Coronary artery (tissue), 2 donors: ENCODE data around the gene TTLL11.
"Not testable (repeated sequence)": the region's sequence is repeated elsewhere in the genome, so short reads cannot be mapped to it uniquely, and the experiment has no call there.

Experiments used
- DNase-seq: peaks from one replicate; pipeline ENCODE4 v3.0.0-alpha.2; 2017; ENCODE audit warnings: low spot score
- H3K27ac ChIP-seq, 2 donors: fragments of 200-600 bp; sonication (generic); one replicate each; pipeline ENCODE4 v1.5.1; 2016 to 2019
- H3K4me3 ChIP-seq: fragments of 200-600 bp; sonication (generic); 2 replicates; pipeline ENCODE4 v1.5.1; 2016; ENCODE audit warnings: mild to moderate bottlenecking, moderate library complexity
- TF ChIP-seq, protein P1 (sequence below): fragments of 200-600 bp; sonication (generic); IDR thresholded peaks from one replicate; pipeline ENCODE4 v1.5.1; 2019; ENCODE audit warnings: antibody characterized with exemption

The TTLL11 gene

GRCh38 chr9:122076117-122076516, 17.0 kb downstream of the TTLL11 start:
- peak overlapping the region; percentile 37 for H3K4me3 ChIP-seq
- peak overlapping the region; percentile 85 to 93 for H3K27ac ChIP-seq
- TF ChIP-seq, protein P1, sequence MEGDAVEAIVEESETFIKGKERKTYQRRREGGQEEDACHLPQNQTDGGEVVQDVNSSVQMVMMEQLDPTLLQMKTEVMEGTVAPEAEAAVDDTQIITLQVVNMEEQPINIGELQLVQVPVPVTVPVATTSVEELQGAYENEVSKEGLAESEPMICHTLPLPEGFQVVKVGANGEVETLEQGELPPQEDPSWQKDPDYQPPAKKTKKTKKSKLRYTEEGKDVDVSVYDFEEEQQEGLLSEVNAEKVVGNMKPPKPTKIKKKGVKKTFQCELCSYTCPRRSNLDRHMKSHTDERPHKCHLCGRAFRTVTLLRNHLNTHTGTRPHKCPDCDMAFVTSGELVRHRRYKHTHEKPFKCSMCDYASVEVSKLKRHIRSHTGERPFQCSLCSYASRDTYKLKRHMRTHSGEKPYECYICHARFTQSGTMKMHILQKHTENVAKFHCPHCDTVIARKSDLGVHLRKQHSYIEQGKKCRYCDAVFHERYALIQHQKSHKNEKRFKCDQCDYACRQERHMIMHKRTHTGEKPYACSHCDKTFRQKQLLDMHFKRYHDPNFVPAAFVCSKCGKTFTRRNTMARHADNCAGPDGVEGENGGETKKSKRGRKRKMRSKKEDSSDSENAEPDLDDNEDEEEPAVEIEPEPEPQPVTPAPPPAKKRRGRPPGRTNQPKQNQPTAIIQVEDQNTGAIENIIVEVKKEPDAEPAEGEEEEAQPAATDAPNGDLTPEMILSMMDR = no peak
- DNase-seq = no peak

DNA sequence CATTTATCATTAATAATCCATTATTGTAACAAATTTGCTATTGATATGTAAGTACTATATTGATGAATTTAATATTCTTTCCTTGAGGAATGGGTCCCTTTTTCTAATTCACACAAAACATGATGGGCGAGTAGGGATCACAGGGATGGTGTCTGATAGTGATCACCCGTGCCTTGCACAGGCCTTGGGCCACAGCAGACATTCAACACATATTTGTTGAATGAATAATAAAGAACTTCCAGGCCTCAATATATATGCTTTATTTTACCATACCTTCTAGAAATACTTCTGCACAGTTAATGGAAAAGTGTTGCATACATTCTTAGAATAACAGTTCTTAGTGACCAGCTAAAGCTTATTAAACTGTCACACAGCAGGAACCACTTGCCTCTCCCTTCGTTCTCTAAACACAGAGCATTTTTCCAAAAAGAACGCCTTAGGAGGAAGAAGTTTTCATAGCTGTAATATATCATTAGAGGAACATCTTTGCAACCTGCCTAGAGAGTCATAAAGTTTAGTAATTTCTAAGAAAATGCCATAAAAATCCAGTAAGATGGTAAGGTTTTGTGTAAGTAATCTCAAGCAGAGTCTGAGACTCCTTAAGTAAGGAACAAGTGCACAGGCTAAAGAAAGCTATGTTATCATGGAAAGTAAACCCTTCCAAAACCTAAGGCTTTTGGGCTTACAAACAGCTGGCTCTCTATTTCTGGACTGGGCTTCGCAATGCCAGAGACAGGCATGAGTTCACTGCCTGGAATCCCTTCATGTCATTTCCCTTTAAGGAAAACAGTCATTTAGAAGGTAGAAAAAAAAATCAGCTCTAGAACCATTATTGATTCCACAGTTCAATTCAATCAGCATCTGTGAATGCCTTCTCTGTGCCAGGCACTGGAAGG, 17.7 kb downstream of the TTLL11 start:
- TF ChIP-seq, protein P1 = no peak
- peak overlapping the region; percentile 85 to 93 for H3K27ac ChIP-seq
- no peak for DNase-seq

DNA sequence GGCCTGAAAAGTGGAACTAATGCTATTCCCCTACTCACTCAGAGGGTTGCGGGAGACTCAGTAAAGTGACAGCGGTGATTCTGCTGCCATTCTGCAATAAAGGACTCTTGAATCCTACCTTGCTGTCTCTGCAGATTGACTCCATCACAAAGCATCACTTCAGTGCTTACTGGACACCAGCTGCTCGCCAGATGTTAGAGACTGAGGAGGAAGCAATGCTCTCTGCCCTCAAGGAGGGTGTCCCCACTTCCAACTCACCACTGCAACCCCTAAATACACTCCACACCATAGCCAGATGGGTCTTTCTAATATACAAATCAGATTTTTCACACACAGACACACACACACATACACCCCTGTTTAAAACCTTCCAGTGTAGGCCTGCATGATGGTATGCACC, 21.4 kb downstream of the TTLL11 start:
- DNase-seq = no peak
- no peak overlapping the region for H3K27ac ChIP-seq
- TF ChIP-seq, protein P1 = no peak

More for the DNA sequence above, 17.7 kb downstream of the TTLL11 start:
- H3K4me3 ChIP-seq = peak overlapping the region; percentile 37

GRCh38 chr9:122070728-122071515, 22.2 kb downstream of the TTLL11 start:
- TF ChIP-seq, protein P1 = no peak

More for the DNA sequence above, 21.4 kb downstream of the TTLL11 start:
- no peak overlapping the region for H3K4me3 ChIP-seq

GRCh38 chr9:122066680-122067079, 26.4 kb downstream of the TTLL11 start:
- DNase-seq, H3K4me3 ChIP-seq, H3K27ac ChIP-seq: not testable (repeated sequence)

More at GRCh38 chr9:122070728-122071515, 22.2 kb downstream of the TTLL11 start:
- H3K4me3 ChIP-seq = no peak overlapping the region
- DNase-seq = no peak
- H3K27ac ChIP-seq = no peak overlapping the region

- Histone ChIP-seq H3K27ac (no peak overlapping the region), H3K4me3 (no peak overlapping the region)
- DNase-seq = no peak
- TF ChIP-seq, protein P1 = no peak
Measured at GRCh38 chr9:122065923-122066629, 27.0 kb downstream of the TTLL11 start.

DNA sequence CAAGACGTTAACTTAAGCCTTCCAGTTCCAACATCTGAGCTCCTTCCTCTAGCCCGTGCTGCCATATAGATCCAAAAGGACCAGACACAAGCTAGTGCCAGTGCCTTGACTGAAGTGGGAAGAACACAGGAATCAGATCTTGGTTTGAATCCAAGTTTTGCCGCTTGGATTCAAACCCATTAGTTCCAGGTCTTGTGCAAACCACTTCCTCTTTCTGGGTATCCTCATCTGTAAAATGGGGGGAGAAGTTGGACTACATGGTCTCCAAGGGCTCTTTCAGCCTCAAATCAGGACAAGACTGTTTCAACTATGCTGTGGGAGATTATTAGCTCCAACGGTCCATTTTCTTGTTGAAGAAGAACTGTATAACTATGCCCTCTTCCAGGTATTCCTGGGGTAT, 32.6 kb downstream of the TTLL11 start:
- DNase-seq = no peak
- Histone ChIP-seq H3K27ac (no peak overlapping the region), H3K4me3 (no peak overlapping the region)
- TF ChIP-seq, protein P1 = no peak
